ENCODE data around the gene PSD4.

PSD4 gene

DNA sequence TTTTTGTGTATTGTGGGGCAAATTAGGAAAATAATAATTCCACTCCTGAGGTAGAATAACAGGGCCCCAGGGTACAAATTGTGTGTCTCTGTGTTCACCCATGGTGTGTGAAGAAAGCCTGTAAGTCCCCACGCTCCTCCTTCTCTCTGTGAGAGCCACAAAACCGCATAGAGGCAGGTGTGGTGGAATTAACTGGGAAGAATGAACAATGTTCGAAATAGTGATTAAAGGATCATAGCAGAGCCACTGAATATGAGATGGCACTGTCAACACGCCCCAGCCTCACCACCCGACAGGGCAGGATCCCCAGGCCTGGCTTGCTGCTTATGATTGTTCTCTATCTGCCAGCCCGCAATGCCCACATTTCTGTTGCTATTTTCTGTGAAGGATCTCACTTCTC, 32.3 kb upstream of the PSD4 start:
- H3K4me1 Mint-ChIP-seq, result peaks cover 15% of the 10 kb centered on the region
- H3K4me3 Mint-ChIP-seq, result no peak overlapping the region
- peaks cover 18% of the 10 kb centered on the region for H3K27me3 Mint-ChIP-seq (ENCODE audit: low read depth, poor library complexity)
- no peak for DNase-seq
- H3K27ac Mint-ChIP-seq, result no peak overlapping the region
- no peaks in the 10 kb centered on the region for H3K36me3 Mint-ChIP-seq (ENCODE audit: low read depth)
- TF ChIP-seq, protein P1, sequence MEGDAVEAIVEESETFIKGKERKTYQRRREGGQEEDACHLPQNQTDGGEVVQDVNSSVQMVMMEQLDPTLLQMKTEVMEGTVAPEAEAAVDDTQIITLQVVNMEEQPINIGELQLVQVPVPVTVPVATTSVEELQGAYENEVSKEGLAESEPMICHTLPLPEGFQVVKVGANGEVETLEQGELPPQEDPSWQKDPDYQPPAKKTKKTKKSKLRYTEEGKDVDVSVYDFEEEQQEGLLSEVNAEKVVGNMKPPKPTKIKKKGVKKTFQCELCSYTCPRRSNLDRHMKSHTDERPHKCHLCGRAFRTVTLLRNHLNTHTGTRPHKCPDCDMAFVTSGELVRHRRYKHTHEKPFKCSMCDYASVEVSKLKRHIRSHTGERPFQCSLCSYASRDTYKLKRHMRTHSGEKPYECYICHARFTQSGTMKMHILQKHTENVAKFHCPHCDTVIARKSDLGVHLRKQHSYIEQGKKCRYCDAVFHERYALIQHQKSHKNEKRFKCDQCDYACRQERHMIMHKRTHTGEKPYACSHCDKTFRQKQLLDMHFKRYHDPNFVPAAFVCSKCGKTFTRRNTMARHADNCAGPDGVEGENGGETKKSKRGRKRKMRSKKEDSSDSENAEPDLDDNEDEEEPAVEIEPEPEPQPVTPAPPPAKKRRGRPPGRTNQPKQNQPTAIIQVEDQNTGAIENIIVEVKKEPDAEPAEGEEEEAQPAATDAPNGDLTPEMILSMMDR (IDR thresholded peaks at IDR 0.05), result no peak
- peaks cover 13% of the 10 kb centered on the region for H3K9me3 Mint-ChIP-seq

DNA sequence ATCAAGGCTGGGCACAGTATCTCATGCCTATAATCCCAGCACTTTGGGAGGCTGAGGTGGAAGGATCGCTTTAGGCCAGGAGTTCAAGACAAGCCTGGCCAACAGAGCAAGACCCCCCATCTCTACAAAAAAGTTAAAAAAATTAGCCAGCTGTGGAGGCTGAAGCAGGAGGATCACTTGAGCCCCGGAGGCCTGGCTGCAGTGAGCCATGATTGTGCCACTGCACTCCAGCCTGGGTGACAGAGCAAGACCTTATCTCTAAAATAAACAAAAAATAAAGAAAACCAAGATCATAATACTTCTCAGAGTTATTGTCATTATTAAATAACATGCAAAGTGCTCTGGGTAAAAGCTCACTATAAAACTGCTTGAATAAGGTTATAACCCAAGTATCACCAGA, 31.5 kb upstream of the PSD4 start:
- H3K36me3 Mint-ChIP-seq (ENCODE audit: low read depth), result no peaks in the 10 kb centered on the region
- no peak overlapping the region for H3K27ac Mint-ChIP-seq
- peaks cover 14% of the 10 kb centered on the region for H3K27me3 Mint-ChIP-seq (ENCODE audit: low read depth, poor library complexity)
- H3K4me3 Mint-ChIP-seq, result no peak overlapping the region
- DNase-seq, result no peak
- peaks cover 15% of the 10 kb centered on the region for H3K4me1 Mint-ChIP-seq
- peaks cover 13% of the 10 kb centered on the region for H3K9me3 Mint-ChIP-seq
- TF ChIP-seq, protein P1 (IDR thresholded peaks at IDR 0.05), result no peak

DNA sequence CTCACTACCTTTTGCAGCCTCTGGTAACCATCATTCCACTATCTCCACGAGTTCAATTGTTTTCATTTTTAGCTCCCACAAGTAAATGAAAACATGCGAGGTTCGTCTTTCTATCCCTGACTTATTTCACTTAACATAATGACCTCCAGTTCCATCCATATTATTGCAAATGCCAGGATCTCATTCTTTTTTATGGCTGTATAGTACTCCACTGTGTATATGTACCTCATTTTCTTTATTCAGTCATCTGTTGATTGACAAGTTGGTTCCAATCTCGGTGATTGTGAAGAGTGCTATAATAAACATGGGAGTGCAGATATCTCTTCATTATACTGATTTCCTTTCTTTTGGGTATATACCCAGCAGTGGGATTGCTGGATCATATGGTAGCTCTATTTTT, 29.5 kb upstream of the PSD4 start:
- no peak overlapping the region for H3K4me3 Mint-ChIP-seq
- H3K4me1 Mint-ChIP-seq, result peaks cover 7% of the 10 kb centered on the region
- peaks cover 16% of the 10 kb centered on the region for H3K27me3 Mint-ChIP-seq (ENCODE audit: low read depth, poor library complexity)
- TF ChIP-seq, protein P1 (IDR thresholded peaks at IDR 0.05), result no peak
- DNase-seq, result no peak
- peaks cover 16% of the 10 kb centered on the region for H3K9me3 Mint-ChIP-seq
- no peak overlapping the region for H3K27ac Mint-ChIP-seq
- H3K36me3 Mint-ChIP-seq (ENCODE audit: low read depth), result no peaks in the 10 kb centered on the region

DNA sequence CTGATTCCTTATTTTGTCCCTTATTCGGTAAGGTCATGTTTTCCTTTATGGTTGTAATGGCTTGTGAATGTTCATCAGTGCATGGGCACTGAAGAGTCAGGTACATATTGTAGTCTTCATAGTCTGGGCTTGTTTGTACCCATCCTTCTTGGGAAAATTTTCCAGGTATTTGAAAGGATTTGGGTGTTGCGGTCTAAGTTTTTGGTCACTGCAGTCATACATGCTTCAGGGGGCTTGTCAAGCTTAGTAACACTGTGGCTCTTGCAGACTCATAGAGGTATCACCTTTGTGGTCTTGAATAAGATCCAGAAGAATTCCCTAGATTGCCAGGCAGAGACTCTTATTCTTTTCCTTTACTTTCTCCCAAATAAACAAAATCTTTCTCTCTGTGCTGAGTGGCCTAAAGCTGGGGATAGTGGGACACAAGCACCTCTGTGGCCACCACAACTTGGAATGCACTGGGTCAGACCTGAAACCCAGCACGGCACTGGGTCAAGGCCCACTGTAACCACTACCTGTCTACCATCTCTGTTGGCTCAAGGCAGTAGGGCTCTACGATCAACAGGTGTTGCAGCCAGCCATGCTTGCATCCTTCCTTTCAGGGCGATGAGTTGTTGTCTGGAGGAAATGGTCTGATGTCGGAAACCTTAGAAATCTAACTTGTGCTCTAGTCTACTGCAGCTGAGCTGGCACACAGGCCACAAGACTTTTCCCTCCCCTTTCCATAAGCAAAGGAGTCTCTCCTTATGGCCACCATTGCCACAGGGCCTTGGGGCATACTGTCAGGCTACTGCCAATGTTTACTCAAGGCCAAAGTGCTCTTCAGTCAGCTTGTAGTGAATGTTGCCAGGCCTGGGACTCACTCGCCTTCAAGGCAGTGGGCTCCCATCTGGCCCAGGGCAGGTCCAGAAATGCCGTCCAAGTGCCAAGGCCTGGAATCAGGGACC, 24.9 kb upstream of the PSD4 start:
- Mint-ChIP-seq H3K36me3 (ENCODE audit: low read depth) (no peaks in the 10 kb centered on the region), H3K9me3 (peaks cover 16% of the 10 kb centered on the region), H3K27me3 (ENCODE audit: low read depth, poor library complexity) (peaks cover 17% of the 10 kb centered on the region), H3K4me1 (no peaks in the 10 kb centered on the region), H3K27ac (no peak overlapping the region), H3K4me3 (no peak overlapping the region)
- TF ChIP-seq, protein P1 (IDR thresholded peaks at IDR 0.05), result no peak
- DNase-seq, result no peak

DNA sequence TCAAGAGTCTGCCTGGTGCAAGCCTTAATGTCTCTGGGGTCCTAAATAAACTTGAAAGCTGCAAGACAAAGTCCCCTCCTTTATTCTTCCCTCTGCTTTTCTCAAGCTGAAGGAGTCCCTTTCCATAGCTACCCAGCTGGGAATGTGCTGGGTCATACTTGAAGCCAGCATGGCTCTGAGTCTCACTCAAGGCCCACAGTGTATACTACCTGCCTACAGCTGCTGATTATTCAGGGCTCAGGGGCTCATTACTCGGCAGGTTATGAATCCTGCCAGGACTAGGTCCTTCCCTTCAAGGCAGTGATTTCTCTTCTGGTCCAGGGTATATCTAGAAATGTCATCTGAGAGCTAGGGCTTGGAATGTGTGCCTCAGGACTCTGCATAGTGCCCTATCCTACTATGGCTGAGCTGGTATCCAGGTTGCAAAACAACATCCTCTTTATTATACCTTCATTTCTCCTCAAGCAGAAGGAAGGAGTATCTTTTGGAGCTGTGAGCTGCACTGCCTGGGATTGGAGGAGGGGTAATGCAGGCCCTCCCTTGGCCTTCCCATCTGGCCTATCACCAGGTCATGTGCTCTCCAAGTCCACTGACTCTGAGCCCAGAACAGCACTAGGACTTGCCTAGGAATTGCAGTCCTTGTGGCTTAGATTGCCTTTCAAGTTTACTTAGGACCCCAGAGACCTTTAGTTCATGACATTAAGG, 24.1 kb upstream of the PSD4 start:
- H3K27ac Mint-ChIP-seq, result no peak overlapping the region
- H3K36me3 Mint-ChIP-seq (ENCODE audit: low read depth), result no peaks in the 10 kb centered on the region
- TF ChIP-seq, protein P1 (IDR thresholded peaks at IDR 0.05), result no peak
- no peak overlapping the region for H3K4me3 Mint-ChIP-seq
- H3K4me1 Mint-ChIP-seq, result no peaks in the 10 kb centered on the region
- DNase-seq, result no peak
- H3K9me3 Mint-ChIP-seq, result peaks cover 13% of the 10 kb centered on the region
- H3K27me3 Mint-ChIP-seq (ENCODE audit: low read depth, poor library complexity), result peaks cover 22% of the 10 kb centered on the region
